Measurements from ENCODE around the gene ABCC8. TPM values are rescaled to one million over a fixed set of nuclear protein-coding genes. Genes with fewer than 3 reads are reported as not detected.

ABCC8 gene
- polyA plus RNA-seq, 1 of the 3 experiments (the other 2 are of a cell fraction) = 1.1 TPM

GRCh38 chr11:17385492-17385891 is 91.2 kb downstream of the ABCC8 start (continued):
- TF ChIP-seq RFX5 (IDR thresholded peaks at IDR 0.05; ENCODE audit: low read length) = no peak
- TF ChIP-seq MEF2A (IDR thresholded peaks at IDR 0.05; ENCODE audit: borderline replicate concordance, low read depth) = no peak
- TF ChIP-seq GABPA (IDR thresholded peaks at IDR 0.05; ENCODE audit: low read depth) = no peak
- TF ChIP-seq RAD21 (IDR thresholded peaks at IDR 0.05; ENCODE audit: low read length) = no peak

- Histone ChIP-seq H2AFZ (ENCODE audit: low read depth) (no peak overlapping the region), H3K36me3 (replicated peaks in 1 of 2; ENCODE audit: control insufficient read depth in 1 of 2, insufficient read depth in 2 of 2, low read length in 1 of 2) (no peaks in the 10 kb centered on the region), H3K9ac (no peak overlapping the region), H3K9me2 (no peaks in the 10 kb centered on the region), H3K27me3 (ENCODE audit: insufficient read depth) (no peaks in the 10 kb centered on the region), H3K79me2 (ENCODE audit: insufficient read depth) (no peaks in the 10 kb centered on the region), H3K4me2 (no peak overlapping the region), H3K27ac (ENCODE audit: low read depth in 2 of 2, low read length in 1 of 2) (no peak overlapping the region), H4K20me1 (ENCODE audit: insufficient read depth) (no peaks in the 10 kb centered on the region), H3K4me1 (ENCODE audit: control insufficient read depth in 1 of 2, insufficient read depth in 2 of 2, low read depth in 1 of 2, low read length in 1 of 2) (peaks cover 0 to 4% of the 10 kb centered on the region in 2 experiments; a peak in 1 of 4 replicates), H3K9me3 (no peaks in the 10 kb centered on the region), H3F3A (replicated peaks; ENCODE audit: insufficient read depth) (no peaks in the 10 kb centered on the region), H3K4me3 (ENCODE audit: low read depth in 2 of 2, low read length in 1 of 2) (no peak overlapping the region)
- CTCF ChIA-PET = interaction anchor here (0.5 to 18.5 kb wide), 62 partner anchors 9 to 635 kb away, joined by 3 to 1101 read pairs (median 4); partner anchors contain the start of genes ABCC8 and NUCB2
- peak; percentile 73 for DNase-seq
- POLR2A ChIA-PET = interaction anchor here (1.1 kb wide), 1 partner anchor 120 kb away, joined by 3 read pairs; no protein-coding TSS in a partner anchor
- WGBS (ENCODE audit: low lambda C conversion rate) = 40% methylated on average over 4 of the region's 6 CpGs
- no peak for TF ChIP-seq FOXM1 (IDR thresholded peaks at IDR 0.05; ENCODE audit: low read depth)
- TF ChIP-seq EP300 (IDR thresholded peaks at IDR 0.05; ENCODE audit: borderline replicate concordance in 1 of 2, low read depth in 1 of 2, low read length in 1 of 2) = no peak
- TF ChIP-seq TCF12 (IDR thresholded peaks at IDR 0.05) = no peak
- no peak for TF ChIP-seq POLR2AphosphoS5 (IDR thresholded peaks at IDR 0.05; ENCODE audit: low read depth, low read length)
- TF ChIP-seq NRF1 (IDR thresholded peaks at IDR 0.05; ENCODE audit: low read depth, low read length) = no peak; the same call in 1 of the 2 replicates
- TF ChIP-seq SMC3 (IDR thresholded peaks at IDR 0.05; ENCODE audit: low read depth, low read length) = peak; percentile 93
- TF ChIP-seq ELF1 (IDR thresholded peaks at IDR 0.05) = no peak
- TF ChIP-seq CHD2 (IDR thresholded peaks at IDR 0.05; ENCODE audit: low read length, partially characterized antibody) = no peak
- TF ChIP-seq FOXJ3 (CRISPR knock-in tag; IDR thresholded peaks at IDR 0.05) = no peak
- TF ChIP-seq IRF3 (IDR thresholded peaks at IDR 0.05; ENCODE audit: low read depth, low read length) = no peak
- peak; percentile 91 for TF ChIP-seq RAD21 (IDR thresholded peaks at IDR 0.05; ENCODE audit: low read length)
- no peak for TF ChIP-seq MXI1 (IDR thresholded peaks at IDR 0.05; ENCODE audit: low read depth, low read length)
- TF ChIP-seq GABPA (IDR thresholded peaks at IDR 0.05; ENCODE audit: low read depth) = no peak
- no peak for TF ChIP-seq FOSL2 (IDR thresholded peaks at IDR 0.05; ENCODE audit: borderline replicate concordance, low read depth)
- TF ChIP-seq USF1 (IDR thresholded peaks at IDR 0.05; ENCODE audit: borderline replicate concordance, low read depth) = no peak
- no peak for TF ChIP-seq RFX5 (IDR thresholded peaks at IDR 0.05; ENCODE audit: low read length)
- TF ChIP-seq, protein P1, sequence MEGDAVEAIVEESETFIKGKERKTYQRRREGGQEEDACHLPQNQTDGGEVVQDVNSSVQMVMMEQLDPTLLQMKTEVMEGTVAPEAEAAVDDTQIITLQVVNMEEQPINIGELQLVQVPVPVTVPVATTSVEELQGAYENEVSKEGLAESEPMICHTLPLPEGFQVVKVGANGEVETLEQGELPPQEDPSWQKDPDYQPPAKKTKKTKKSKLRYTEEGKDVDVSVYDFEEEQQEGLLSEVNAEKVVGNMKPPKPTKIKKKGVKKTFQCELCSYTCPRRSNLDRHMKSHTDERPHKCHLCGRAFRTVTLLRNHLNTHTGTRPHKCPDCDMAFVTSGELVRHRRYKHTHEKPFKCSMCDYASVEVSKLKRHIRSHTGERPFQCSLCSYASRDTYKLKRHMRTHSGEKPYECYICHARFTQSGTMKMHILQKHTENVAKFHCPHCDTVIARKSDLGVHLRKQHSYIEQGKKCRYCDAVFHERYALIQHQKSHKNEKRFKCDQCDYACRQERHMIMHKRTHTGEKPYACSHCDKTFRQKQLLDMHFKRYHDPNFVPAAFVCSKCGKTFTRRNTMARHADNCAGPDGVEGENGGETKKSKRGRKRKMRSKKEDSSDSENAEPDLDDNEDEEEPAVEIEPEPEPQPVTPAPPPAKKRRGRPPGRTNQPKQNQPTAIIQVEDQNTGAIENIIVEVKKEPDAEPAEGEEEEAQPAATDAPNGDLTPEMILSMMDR (IDR thresholded peaks at IDR 0.05) = peak; percentile 90
Measured at GRCh38 chr11:17384002-17384511, 92.6 kb downstream of the ABCC8 start.

All from SK-N-SH (cell line).